HG03342 (cell line): ENCODE measurements around the gene AGAP4.
"Not testable (repeated sequence)": the region's sequence is repeated elsewhere in the genome, so short reads cannot be mapped to it uniquely, and the experiment has no call there.

ENCODE experiments used
- ATAC-seq: cut with Tn5 transposase; IDR thresholded peaks from one replicate; pipeline ENCODE4 v1.9.1; 2021; ENCODE audit warnings: mild to moderate bottlenecking, moderate library complexity; ENCODE audit not compliant: unreplicated experiment

Gene AGAP4

GRCh38 chr10:45847400-45847799, at the start of gene AGAP4:
Gene AGAP4 (minus strand): TSS chr10:45847500. CDS start chr10:45847347, 153 bp downstream.
- not testable (repeated sequence) for ATAC-seq

GRCh38 chr10:45890721-45891120, 43.4 kb upstream of the AGAP4 start:
- ATAC-seq = not testable (repeated sequence)

GRCh38 chr10:45889539-45890230, 42.4 kb upstream of the AGAP4 start:
- ATAC-seq = not testable (repeated sequence)

GRCh38 chr10:45882880-45883279, 35.6 kb upstream of the AGAP4 start:
- not testable (repeated sequence) for ATAC-seq

- ATAC-seq = not testable (repeated sequence)
Measured at GRCh38 chr10:45865404-45865803, 18.1 kb upstream of the AGAP4 start.

GRCh38 chr10:45864264-45864663, 17.0 kb upstream of the AGAP4 start:
- ATAC-seq = not testable (repeated sequence)

- ATAC-seq = not testable (repeated sequence)
Measured at GRCh38 chr10:45863632-45864031, 16.3 kb upstream of the AGAP4 start.

GRCh38 chr10:45857931-45858330, 10.6 kb upstream of the AGAP4 start:
- ATAC-seq = not testable (repeated sequence)

- ATAC-seq = not testable (repeated sequence)
Measured at GRCh38 chr10:45848467-45848866, 1.2 kb upstream of the AGAP4 start.

- not testable (repeated sequence) for ATAC-seq
Measured at GRCh38 chr10:45822918-45823317, 24.4 kb downstream of the AGAP4 start.

- ATAC-seq = not testable (repeated sequence)
Measured at GRCh38 chr10:45820107-45820830, 27.0 kb downstream of the AGAP4 start.

- ATAC-seq = no peak
Measured at GRCh38 chr10:45819552-45819951, 27.7 kb downstream of the AGAP4 start.

GRCh38 chr10:45817912-45818311, 29.4 kb downstream of the AGAP4 start:
- ATAC-seq = no peak

GRCh38 chr10:45817130-45817859, 30.0 kb downstream of the AGAP4 start:
- ATAC-seq = no peak

- not testable (repeated sequence) for ATAC-seq
Measured at GRCh38 chr10:45814146-45814545, 33.2 kb downstream of the AGAP4 start.

GRCh38 chr10:45812959-45813358, 34.3 kb downstream of the AGAP4 start:
- not testable (repeated sequence) for ATAC-seq

- no peak for ATAC-seq
Measured at GRCh38 chr10:45811075-45811474, 36.2 kb downstream of the AGAP4 start.

GRCh38 chr10:45809837-45810236, 37.5 kb downstream of the AGAP4 start:
- ATAC-seq = no peak

- not testable (repeated sequence) for ATAC-seq
Measured at GRCh38 chr10:45804996-45805395, 42.3 kb downstream of the AGAP4 start.

- not testable (repeated sequence) for ATAC-seq
Measured at GRCh38 chr10:45803060-45804010, 44.0 kb downstream of the AGAP4 start.
